ENCODE results near the gene CREB5. TPM values are rescaled to one million over a fixed set of nuclear protein-coding genes. Genes with fewer than 3 reads are reported as not detected.

Gene CREB5
- total RNA-seq, 1 experiment from 2014 or later, result 4.2 TPM

- DNase-seq (ENCODE audit: low read depth), result no peak
These were observed 270.5 kb downstream of the CREB5 start for GRCh38 chr7:28682801-28683200.

GRCh38 chr7:28684650-28685241 is 272.4 kb downstream of the CREB5 start:
- DNase-seq (ENCODE audit: low read depth), result no peak

- no peak for DNase-seq (ENCODE audit: low read depth)
These were observed 272.9 kb downstream of the CREB5 start for GRCh38 chr7:28685242-28685643.

- DNase-seq (ENCODE audit: low read depth), result peak; percentile 100
These were observed 273.5 kb downstream of the CREB5 start for GRCh38 chr7:28685644-28686417.

GRCh38 chr7:28686418-28686800 is 274.1 kb downstream of the CREB5 start:
- peak; percentile 79 for DNase-seq (ENCODE audit: low read depth)

GRCh38 chr7:28687537-28687936 is 275.2 kb downstream of the CREB5 start:
- no peak for DNase-seq (ENCODE audit: low read depth)

- no peak for DNase-seq (ENCODE audit: low read depth)
These were observed 275.9 kb downstream of the CREB5 start for GRCh38 chr7:28688174-28688573.

GRCh38 chr7:28688651-28689050 is 276.3 kb downstream of the CREB5 start:
- DNase-seq (ENCODE audit: low read depth), result peak; percentile 67

GRCh38 chr7:28695300-28696295 is 283.3 kb downstream of the CREB5 start:
- DNase-seq (ENCODE audit: low read depth), result no peak

GRCh38 chr7:28697913-28698563 is 285.7 kb downstream of the CREB5 start:
- DNase-seq (ENCODE audit: low read depth), result no peak

GRCh38 chr7:28698840-28699239 is 286.5 kb downstream of the CREB5 start:
- no peak for DNase-seq (ENCODE audit: low read depth)

GRCh38 chr7:28700096-28700495 is 287.8 kb downstream of the CREB5 start:
- DNase-seq (ENCODE audit: low read depth), result no peak

GRCh38 chr7:28700790-28701203 is 288.5 kb downstream of the CREB5 start:
- no peak for DNase-seq (ENCODE audit: low read depth)

GRCh38 chr7:28701731-28702130 is 289.4 kb downstream of the CREB5 start:
- no peak for DNase-seq (ENCODE audit: low read depth)

- DNase-seq (ENCODE audit: low read depth), result no peak
These were observed 289.9 kb downstream of the CREB5 start for GRCh38 chr7:28702171-28702570.

GRCh38 chr7:28703037-28703765 is 290.9 kb downstream of the CREB5 start:
- DNase-seq (ENCODE audit: low read depth), result no peak

GRCh38 chr7:28704706-28705105 is 292.4 kb downstream of the CREB5 start:
- no peak for DNase-seq (ENCODE audit: low read depth)

GRCh38 chr7:28705350-28705749 is 293.0 kb downstream of the CREB5 start:
- DNase-seq (ENCODE audit: low read depth), result no peak

GRCh38 chr7:28706584-28706983 is 294.3 kb downstream of the CREB5 start:
- DNase-seq (ENCODE audit: low read depth), result no peak

- no peak for DNase-seq (ENCODE audit: low read depth)
These were observed 295.0 kb downstream of the CREB5 start for GRCh38 chr7:28707291-28707690.

All from M059J (cell line).